PFSK-1 (cell line): ENCODE measurements around the gene KCNH1.

Source experiments
- FOXP2 ChIP-seq: optimal IDR thresholded peaks from 2 replicates; pipeline ENCODE3; 2011; ENCODE audit warnings: borderline replicate concordance, control low read depth, inconsistent platforms; ENCODE audit not compliant: insufficient read depth; ENCODE audit errors: extremely low read length, extremely low read depth
- POLR2AphosphoS5 ChIP-seq: IDR thresholded peaks from 2 replicates; pipeline ENCODE4 v1.6.1; 2012; ENCODE audit warnings: low read depth, mild to moderate bottlenecking, control low read depth, low read length, moderate library complexity
- REST ChIP-seq, 2 experiments: IDR thresholded peaks; 2 replicates each; pipeline versions ENCODE4 v1.6.1 to v1.8.0; 2011 to 2012; ENCODE audit warnings: low read depth in 2 of 2, low read length in 2 of 2, control low read depth in 1 of 2, inconsistent platforms in 1 of 2, mild to moderate bottlenecking in 1 of 2, moderate library complexity in 1 of 2; ENCODE audit not compliant: insufficient read depth in 1 of 2
- SIN3A ChIP-seq: IDR thresholded peaks from 2 replicates; pipeline ENCODE4 v1.6.1; 2012; ENCODE audit warnings: mild to moderate bottlenecking, low read length, moderate library complexity, borderline replicate concordance; ENCODE audit not compliant: insufficient read depth
- TAF1 ChIP-seq: IDR thresholded peaks from 2 replicates; pipeline ENCODE4 v1.6.1; 2012; ENCODE audit warnings: low read length, control low read depth, borderline replicate concordance; ENCODE audit not compliant: insufficient read depth

Gene KCNH1

GRCh38 chr1:210653771-210654170 lies 480.2 kb downstream of the KCNH1 start:
- no peak for TF ChIP-seq REST (IDR thresholded peaks at IDR 0.05; ENCODE audit: insufficient read depth in 1 of 2, low read depth in 2 of 2, low read length in 2 of 2)
- TF ChIP-seq TAF1: no peak
- no peak for TF ChIP-seq FOXP2
- no peak for TF ChIP-seq POLR2AphosphoS5
- no peak for TF ChIP-seq SIN3A

GRCh38 chr1:210652329-210652954 lies 481.5 kb downstream of the KCNH1 start:
- no peak for TF ChIP-seq TAF1

GRCh38 chr1:210650403-210650802 lies 483.5 kb downstream of the KCNH1 start:
- TF ChIP-seq TAF1 (no peak), SIN3A (no peak), POLR2AphosphoS5 (no peak), FOXP2 (no peak), REST (IDR thresholded peaks at IDR 0.05; ENCODE audit: insufficient read depth in 1 of 2, low read depth in 2 of 2, low read length in 2 of 2) (no peak)

GRCh38 chr1:210648588-210649269 lies 485.2 kb downstream of the KCNH1 start:
- TF ChIP-seq REST (IDR thresholded peaks at IDR 0.05; ENCODE audit: insufficient read depth in 1 of 2, low read depth in 2 of 2, low read length in 2 of 2) (no peak), SIN3A (no peak), FOXP2 (no peak), TAF1 (no peak), POLR2AphosphoS5 (no peak)

- TF ChIP-seq FOXP2: no peak
- TF ChIP-seq POLR2AphosphoS5: no peak
- no peak for TF ChIP-seq SIN3A
- no peak for TF ChIP-seq TAF1
- TF ChIP-seq REST (IDR thresholded peaks at IDR 0.05; ENCODE audit: insufficient read depth in 1 of 2, low read depth in 2 of 2, low read length in 2 of 2): no peak
Observed at GRCh38 chr1:210647406-210648333, 486.3 kb downstream of the KCNH1 start.
